HG03135 (cell line): ENCODE measurements around the gene TTC23.

ENCODE experiments used
- ATAC-seq: cut with Tn5 transposase; IDR thresholded peaks from one replicate; pipeline ENCODE4 v1.9.1; 2021; ENCODE audit warnings: mild to moderate bottlenecking, moderate library complexity; ENCODE audit not compliant: unreplicated experiment

TTC23 gene

GRCh38 chr15:99139276-99139675 is 110.1 kb downstream of the TTC23 start:
- ATAC-seq: no peak

- ATAC-seq: no peak
Observed at GRCh38 chr15:99138491-99138982, 110.8 kb downstream of the TTC23 start.

- ATAC-seq: no peak
Observed at GRCh38 chr15:99137877-99138276, 111.5 kb downstream of the TTC23 start.

- ATAC-seq: no peak
Observed at GRCh38 chr15:99137111-99137546, 112.3 kb downstream of the TTC23 start.

- ATAC-seq: peak; percentile 72
Observed at GRCh38 chr15:99135194-99135593, 114.2 kb downstream of the TTC23 start.

- no peak for ATAC-seq
Observed at GRCh38 chr15:99134317-99134821, 115.0 kb downstream of the TTC23 start.

GRCh38 chr15:99132634-99133287 is 116.6 kb downstream of the TTC23 start:
- ATAC-seq: no peak

- no peak for ATAC-seq
Observed at GRCh38 chr15:99132122-99132521, 117.3 kb downstream of the TTC23 start.

GRCh38 chr15:99131441-99132023 is 117.8 kb downstream of the TTC23 start:
- no peak for ATAC-seq

GRCh38 chr15:99130765-99131440 is 118.5 kb downstream of the TTC23 start:
- no peak for ATAC-seq

GRCh38 chr15:99130314-99130713 is 119.1 kb downstream of the TTC23 start:
- no peak for ATAC-seq

- no peak for ATAC-seq
Observed at GRCh38 chr15:99129644-99130043, 119.7 kb downstream of the TTC23 start.

GRCh38 chr15:99128411-99128810 is 121.0 kb downstream of the TTC23 start:
- no peak for ATAC-seq

- ATAC-seq: no peak
Observed at GRCh38 chr15:99127773-99128172, 121.6 kb downstream of the TTC23 start.

GRCh38 chr15:99126930-99127329 is 122.5 kb downstream of the TTC23 start:
- no peak for ATAC-seq

- no peak for ATAC-seq
Observed at GRCh38 chr15:99126131-99126588, 123.2 kb downstream of the TTC23 start.

- ATAC-seq: no peak
Observed at GRCh38 chr15:99125061-99125891, 124.1 kb downstream of the TTC23 start.

- no peak for ATAC-seq
Observed at GRCh38 chr15:99124641-99125040, 124.7 kb downstream of the TTC23 start.

GRCh38 chr15:99123713-99124451 is 125.5 kb downstream of the TTC23 start:
- no peak for ATAC-seq
